ENCODE data around the gene TNKS1BP1.
"Not testable (repeated sequence)": the region's sequence is repeated elsewhere in the genome, so short reads cannot be mapped to it uniquely, and the experiment has no call there.

Gene TNKS1BP1

GRCh38 chr11:57353446-57353845 lies 28.7 kb upstream of the TNKS1BP1 start:
- DNase-seq (ENCODE audit: low read depth in 2 of 2) = no peak

GRCh38 chr11:57353036-57353435 lies 28.3 kb upstream of the TNKS1BP1 start:
- no peak for DNase-seq (ENCODE audit: low read depth in 2 of 2)

GRCh38 chr11:57349491-57350274 lies 24.9 kb upstream of the TNKS1BP1 start:
- peak; percentile 28 to 47 for DNase-seq (ENCODE audit: low read depth in 2 of 2)

GRCh38 chr11:57348636-57349313 lies 24.0 kb upstream of the TNKS1BP1 start:
- no peak for DNase-seq (ENCODE audit: low read depth in 2 of 2)

- DNase-seq (ENCODE audit: low read depth in 2 of 2) = no peak
Observed at GRCh38 chr11:57348052-57348451, 23.3 kb upstream of the TNKS1BP1 start.

GRCh38 chr11:57347336-57347735 lies 22.6 kb upstream of the TNKS1BP1 start:
- DNase-seq (ENCODE audit: low read depth in 2 of 2) = no peak

- peak; percentile 43 to 63 for DNase-seq (ENCODE audit: low read depth in 2 of 2)
Observed at GRCh38 chr11:57345555-57346211, 20.9 kb upstream of the TNKS1BP1 start.

GRCh38 chr11:57344826-57345225 lies 20.1 kb upstream of the TNKS1BP1 start:
- no peak for DNase-seq (ENCODE audit: low read depth in 2 of 2)

GRCh38 chr11:57343825-57344224 lies 19.1 kb upstream of the TNKS1BP1 start:
- DNase-seq (ENCODE audit: low read depth in 2 of 2) = no peak

- DNase-seq (ENCODE audit: low read depth in 2 of 2) = no peak
Observed at GRCh38 chr11:57342702-57343101, 17.9 kb upstream of the TNKS1BP1 start.

- no peak for DNase-seq (ENCODE audit: low read depth in 2 of 2)
Observed at GRCh38 chr11:57341250-57341808, 16.6 kb upstream of the TNKS1BP1 start.

GRCh38 chr11:57340039-57340615 lies 15.4 kb upstream of the TNKS1BP1 start:
- no peak for DNase-seq (ENCODE audit: low read depth in 2 of 2)

GRCh38 chr11:57339328-57339727 lies 14.6 kb upstream of the TNKS1BP1 start:
- no peak for DNase-seq (ENCODE audit: low read depth in 2 of 2)

- no peak for DNase-seq (ENCODE audit: low read depth in 2 of 2)
Observed at GRCh38 chr11:57338142-57338541, 13.4 kb upstream of the TNKS1BP1 start, which contains the start of gene P2RX3. TSS of gene P2RX3 (plus strand) at chr11:57338352. CDS start at chr11:57338551, 199 bp downstream.

GRCh38 chr11:57336856-57337255 lies 12.1 kb upstream of the TNKS1BP1 start:
- DNase-seq (ENCODE audit: low read depth in 2 of 2) = not testable (repeated sequence)

GRCh38 chr11:57336111-57336666 lies 11.4 kb upstream of the TNKS1BP1 start:
- DNase-seq (ENCODE audit: low read depth in 2 of 2) = no peak

GRCh38 chr11:57335343-57336110 lies 10.8 kb upstream of the TNKS1BP1 start, which contains the start of gene SSRP1:
TSS of gene SSRP1 (minus strand) at chr11:57335892. CDS start at chr11:57335121, 771 bp downstream.
- peak; percentile 83 for DNase-seq (ENCODE audit: low read depth in 2 of 2)

GRCh38 chr11:57335023-57335342 lies 10.2 kb upstream of the TNKS1BP1 start:
- DNase-seq (ENCODE audit: low read depth in 2 of 2) = no peak

- no peak for DNase-seq (ENCODE audit: low read depth in 2 of 2)
Observed at GRCh38 chr11:57332694-57333440, 8.1 kb upstream of the TNKS1BP1 start.

- DNase-seq (ENCODE audit: low read depth in 2 of 2) = no peak
Observed at GRCh38 chr11:57331720-57332119, 7.0 kb upstream of the TNKS1BP1 start.

All from stimulated activated CD4-positive, alpha-beta T cell treated with anti-CD3 and anti-CD28 coated beads, Interleukin-15, amount 100 ng/mL, for 48 hours (primary cell).